ENCODE data around the gene E2F1.
A peak's percentile ranks its signal among the peaks of the same experiment; 100 is the strongest.

Gene E2F1

DNA sequence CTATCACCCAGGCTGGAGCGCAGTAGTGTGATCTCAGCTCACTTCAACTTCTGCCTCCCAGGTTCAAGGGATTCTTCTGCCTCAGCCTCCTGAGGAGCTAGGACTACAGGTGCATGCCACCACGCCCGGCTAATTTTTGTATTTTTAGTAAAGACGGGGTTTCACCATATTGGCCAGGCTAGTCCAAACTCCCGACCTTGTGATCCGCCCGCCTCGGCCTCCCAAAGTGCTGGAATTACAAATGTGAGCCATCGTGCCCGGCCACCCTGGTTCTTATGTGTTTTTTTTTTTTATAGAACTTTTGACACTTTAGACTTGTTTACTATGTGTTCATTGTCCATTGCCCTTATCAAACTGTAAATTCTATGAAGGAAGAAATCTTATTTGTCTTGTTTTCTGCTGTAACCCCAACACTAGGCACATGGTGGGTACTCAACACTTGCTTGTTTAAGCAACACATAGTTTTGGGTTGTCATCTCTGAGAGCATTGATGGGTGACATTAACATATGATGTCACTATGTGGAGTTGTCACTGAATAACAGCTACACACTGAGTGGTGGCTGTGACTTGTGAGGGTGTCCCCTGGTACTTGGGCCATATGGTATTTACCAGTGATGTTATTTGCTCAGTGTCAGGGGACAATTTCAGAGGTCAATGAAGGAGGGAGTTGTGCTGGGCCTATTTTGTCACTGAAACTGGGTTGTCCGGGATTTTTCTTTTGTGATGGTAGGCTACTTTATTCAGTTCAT, 35.4 kb upstream of the E2F1 start:
- no peak overlapping the region for H3K27ac ChIP-seq (replicated peaks)
- no peaks in the 10 kb centered on the region for H3K27me3 ChIP-seq (ENCODE audit: insufficient read depth, poor library complexity, severe bottlenecking)
- DNase-seq (ENCODE audit: low read depth in 1 of 2, low spot score in 1 of 2) = no peak
- H3K4me3 ChIP-seq (replicated peaks; ENCODE audit: insufficient read depth, low read length) = no peak overlapping the region
- no peak for TF ChIP-seq CTCF (IDR thresholded peaks at IDR 0.05; ENCODE audit: insufficient read depth, low read length)
- no peak for TF ChIP-seq GABPA (IDR thresholded peaks at IDR 0.05; ENCODE audit: low read depth)
- TF ChIP-seq, protein P1, sequence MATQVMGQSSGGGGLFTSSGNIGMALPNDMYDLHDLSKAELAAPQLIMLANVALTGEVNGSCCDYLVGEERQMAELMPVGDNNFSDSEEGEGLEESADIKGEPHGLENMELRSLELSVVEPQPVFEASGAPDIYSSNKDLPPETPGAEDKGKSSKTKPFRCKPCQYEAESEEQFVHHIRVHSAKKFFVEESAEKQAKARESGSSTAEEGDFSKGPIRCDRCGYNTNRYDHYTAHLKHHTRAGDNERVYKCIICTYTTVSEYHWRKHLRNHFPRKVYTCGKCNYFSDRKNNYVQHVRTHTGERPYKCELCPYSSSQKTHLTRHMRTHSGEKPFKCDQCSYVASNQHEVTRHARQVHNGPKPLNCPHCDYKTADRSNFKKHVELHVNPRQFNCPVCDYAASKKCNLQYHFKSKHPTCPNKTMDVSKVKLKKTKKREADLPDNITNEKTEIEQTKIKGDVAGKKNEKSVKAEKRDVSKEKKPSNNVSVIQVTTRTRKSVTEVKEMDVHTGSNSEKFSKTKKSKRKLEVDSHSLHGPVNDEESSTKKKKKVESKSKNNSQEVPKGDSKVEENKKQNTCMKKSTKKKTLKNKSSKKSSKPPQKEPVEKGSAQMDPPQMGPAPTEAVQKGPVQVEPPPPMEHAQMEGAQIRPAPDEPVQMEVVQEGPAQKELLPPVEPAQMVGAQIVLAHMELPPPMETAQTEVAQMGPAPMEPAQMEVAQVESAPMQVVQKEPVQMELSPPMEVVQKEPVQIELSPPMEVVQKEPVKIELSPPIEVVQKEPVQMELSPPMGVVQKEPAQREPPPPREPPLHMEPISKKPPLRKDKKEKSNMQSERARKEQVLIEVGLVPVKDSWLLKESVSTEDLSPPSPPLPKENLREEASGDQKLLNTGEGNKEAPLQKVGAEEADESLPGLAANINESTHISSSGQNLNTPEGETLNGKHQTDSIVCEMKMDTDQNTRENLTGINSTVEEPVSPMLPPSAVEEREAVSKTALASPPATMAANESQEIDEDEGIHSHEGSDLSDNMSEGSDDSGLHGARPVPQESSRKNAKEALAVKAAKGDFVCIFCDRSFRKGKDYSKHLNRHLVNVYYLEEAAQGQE (IDR thresholded peaks at IDR 0.05; ENCODE audit: insufficient replicate concordance, low read depth) = no peak
- no peak for TF ChIP-seq SPI1 (IDR thresholded peaks at IDR 0.05; ENCODE audit: borderline replicate concordance, low read depth)
- no peak for TF ChIP-seq POLR2AphosphoS5 (IDR thresholded peaks at IDR 0.05; ENCODE audit: low read depth)

- peak; percentile 20; the same call in 1 of the 2 replicates for TF ChIP-seq POLR2AphosphoS5 (IDR thresholded peaks at IDR 0.05; ENCODE audit: low read depth)
- no peak for TF ChIP-seq GABPA (IDR thresholded peaks at IDR 0.05; ENCODE audit: low read depth)
- peak; percentile 97 to 99 for DNase-seq (ENCODE audit: low read depth in 1 of 2, low spot score in 1 of 2)
- H3K27me3 ChIP-seq (ENCODE audit: insufficient read depth, poor library complexity, severe bottlenecking) = no peaks in the 10 kb centered on the region
- H3K4me3 ChIP-seq (replicated peaks; ENCODE audit: insufficient read depth, low read length) = peak within 1 kb of the TSS; percentile 54
- peak within 1 kb of the TSS; percentile 72 for H3K27ac ChIP-seq (replicated peaks)
Measured at GRCh38 chr20:33719989-33720709, 34.0 kb upstream of the E2F1 start, which contains the start of gene PXMP4. Gene PXMP4 (minus strand): TSS chr20:33720310. CDS start chr20:33720207, 103 bp downstream.

GRCh38 chr20:33719277-33719988, 33.2 kb upstream of the E2F1 start:
- H3K4me3 ChIP-seq (replicated peaks; ENCODE audit: insufficient read depth, low read length) = peak overlapping the region; percentile 54
- H3K27ac ChIP-seq (replicated peaks) = peak overlapping the region; percentile 72
- DNase-seq (ENCODE audit: low read depth in 1 of 2, low spot score in 1 of 2) = peak in 1 of 2 experiments; percentile 9

DNA sequence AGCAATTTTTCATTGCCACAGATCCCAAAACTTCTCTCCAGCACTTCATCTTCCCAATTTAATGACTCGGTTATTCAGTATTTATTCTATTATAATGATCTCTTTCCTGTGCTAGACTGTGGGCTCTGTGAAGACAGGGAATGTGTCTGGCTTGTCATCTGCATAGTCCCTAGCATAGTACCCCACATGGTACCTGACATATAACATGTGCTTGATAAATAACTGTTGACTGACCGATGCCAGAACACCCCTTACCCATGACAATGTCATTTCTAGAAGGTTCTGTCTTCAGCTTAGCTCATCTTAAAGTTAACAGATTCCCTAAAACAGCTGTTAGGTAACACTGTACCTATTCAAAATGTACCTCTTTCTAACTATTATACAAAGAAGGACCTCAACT, 30.3 kb upstream of the E2F1 start:
- Histone ChIP-seq H3K27me3 (ENCODE audit: insufficient read depth, poor library complexity, severe bottlenecking) (no peaks in the 10 kb centered on the region), H3K27ac (replicated peaks) (no peak overlapping the region)

More at GRCh38 chr20:33719277-33719988, 33.2 kb upstream of the E2F1 start:
- no peaks in the 10 kb centered on the region for H3K27me3 ChIP-seq (ENCODE audit: insufficient read depth, poor library complexity, severe bottlenecking)
- TF ChIP-seq POLR2AphosphoS5 (IDR thresholded peaks at IDR 0.05; ENCODE audit: low read depth) (no peak), SPI1 (IDR thresholded peaks at IDR 0.05; ENCODE audit: borderline replicate concordance, low read depth) (peak; percentile 9; the same call in 1 of the 2 replicates)

More for the DNA sequence above, 30.3 kb upstream of the E2F1 start:
- no peak for DNase-seq (ENCODE audit: low read depth in 1 of 2, low spot score in 1 of 2)
- H3K4me3 ChIP-seq (replicated peaks; ENCODE audit: insufficient read depth, low read length) = no peak overlapping the region
- TF ChIP-seq GABPA (IDR thresholded peaks at IDR 0.05; ENCODE audit: low read depth) (no peak), SPI1 (IDR thresholded peaks at IDR 0.05; ENCODE audit: borderline replicate concordance, low read depth) (no peak)
- TF ChIP-seq, protein P1 (IDR thresholded peaks at IDR 0.05; ENCODE audit: insufficient replicate concordance, low read depth) = no peak

All from HL-60 (cell line).